Glomerular endothelial cell (primary cell): ENCODE results near the gene OR8D4. TPM values are rescaled to one million over a fixed set of nuclear protein-coding genes. Genes with fewer than 3 reads are reported as not detected.
"Not testable (repeated sequence)": the region's sequence is repeated elsewhere in the genome, so short reads cannot be mapped to it uniquely, and the experiment has no call there.

Source experiments
- DNase-seq: peaks from one replicate; pipeline ENCODE4 v3.0.0-alpha.2; 2011; ENCODE audit warnings: low read depth, low spot score; ENCODE audit errors: extremely low read depth
- total RNA-seq: library from RNA; depleted of rRNA; stranded (reverse); fragments of >200 nt; gene quantifications from 2 replicates; pipeline ENCODE4 v1.2.3, GENCODE V29; 2015

Gene OR8D4
- total RNA-seq, result not detected in 2 replicates

DNA sequence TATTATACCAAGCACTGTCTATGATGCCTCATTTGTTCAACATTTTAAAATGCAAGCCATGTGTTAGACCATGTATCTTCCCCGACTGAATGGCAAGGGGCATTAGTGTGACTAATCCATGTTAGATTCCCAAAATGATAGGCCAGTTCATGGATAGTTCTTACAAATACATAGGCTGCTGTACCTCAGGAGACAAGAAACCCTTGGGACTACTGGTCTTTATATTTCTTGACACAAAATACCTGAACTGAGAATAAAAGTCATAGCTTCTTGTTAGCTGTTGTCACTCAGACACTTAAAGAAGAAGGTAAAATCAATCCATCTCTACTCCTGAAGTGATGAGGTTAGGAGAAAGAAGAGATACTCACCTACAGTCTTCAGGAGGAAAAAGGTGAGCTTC lies at the start of gene OR8D4:
OR8D4 (plus strand) TSS at position 301 of the 400 bp plus-strand sequence. CDS start 4,265 bp downstream, outside the sequence.
- no peak for DNase-seq

DNA sequence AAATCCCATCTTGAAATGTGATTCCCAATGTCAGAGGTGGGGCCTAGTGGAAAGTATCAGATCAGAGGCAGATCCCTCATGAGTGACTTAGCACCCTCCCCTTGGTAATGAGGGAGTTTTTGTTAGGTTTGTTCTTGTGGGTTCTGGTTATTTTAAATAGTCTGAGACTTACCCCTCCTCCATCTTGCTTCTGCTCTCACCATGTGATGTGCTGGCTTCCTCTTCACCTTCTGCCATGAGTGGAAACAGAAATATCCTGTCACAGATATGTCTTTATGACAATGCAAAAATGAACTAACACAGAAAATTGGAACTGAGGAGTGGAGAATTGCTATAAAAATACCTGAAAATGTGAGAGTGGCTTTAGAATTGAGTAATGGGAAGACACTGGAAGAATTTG lies 49.6 kb upstream of the OR8D4 start:
- DNase-seq, result no peak

DNA sequence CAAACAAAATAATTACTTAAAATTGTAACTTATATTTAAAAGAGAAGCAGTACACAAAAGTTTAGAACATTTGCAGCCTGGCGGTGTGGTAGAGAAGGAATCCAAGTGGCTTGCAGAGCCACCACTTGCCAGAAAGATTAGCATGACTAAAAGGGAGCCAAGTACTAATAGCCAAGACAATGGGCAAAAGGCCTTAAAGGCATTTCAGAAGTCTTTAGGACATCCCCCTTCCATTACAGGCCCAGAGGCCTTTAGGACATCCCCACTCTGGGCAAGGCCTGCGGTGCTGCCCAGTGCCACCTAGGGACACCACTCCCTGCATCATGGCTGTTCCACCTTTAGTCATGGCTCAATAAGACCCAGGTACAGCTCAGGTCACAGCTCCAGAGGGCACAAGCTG lies 48.9 kb upstream of the OR8D4 start:
- DNase-seq, result no peak

DNA sequence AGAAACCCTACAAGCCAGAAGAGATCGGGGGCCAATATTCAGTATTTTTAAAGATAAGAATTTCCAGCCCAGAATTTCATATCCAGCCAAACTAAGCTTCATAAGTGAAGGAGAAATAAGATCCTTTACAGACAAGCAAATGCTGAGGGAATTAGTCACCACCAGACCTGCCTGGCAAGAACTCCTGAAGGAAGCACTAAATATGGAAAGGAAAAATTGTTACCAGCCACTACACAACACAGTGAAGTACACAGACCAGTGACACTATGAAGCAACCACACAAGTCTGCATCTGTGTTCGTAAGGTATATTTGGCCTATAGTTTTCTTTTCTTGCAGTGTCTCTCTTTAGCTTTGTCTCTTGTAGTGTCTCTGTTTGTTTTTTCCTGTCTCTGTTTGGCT lies 45.5 kb upstream of the OR8D4 start:
- no peak for DNase-seq

DNA sequence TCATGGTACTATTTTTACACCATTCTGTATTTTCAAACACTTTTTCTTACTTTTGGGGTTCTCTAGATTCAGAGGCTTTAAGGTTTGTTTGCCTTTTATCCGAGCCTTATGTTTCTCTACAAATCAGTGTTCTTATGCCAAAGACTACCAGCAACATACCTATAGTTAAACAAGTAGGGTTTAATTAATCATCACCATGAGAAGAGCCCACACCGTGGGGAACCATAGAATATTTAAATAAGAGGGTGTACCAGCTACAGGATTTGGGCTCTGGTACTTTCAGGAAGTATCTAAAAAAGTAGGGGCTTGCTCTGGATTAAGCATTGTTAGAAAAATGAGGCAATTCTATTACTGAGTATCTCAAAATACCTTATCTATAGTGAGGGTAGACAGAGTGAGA lies 42.2 kb upstream of the OR8D4 start:
- no peak for DNase-seq

DNA sequence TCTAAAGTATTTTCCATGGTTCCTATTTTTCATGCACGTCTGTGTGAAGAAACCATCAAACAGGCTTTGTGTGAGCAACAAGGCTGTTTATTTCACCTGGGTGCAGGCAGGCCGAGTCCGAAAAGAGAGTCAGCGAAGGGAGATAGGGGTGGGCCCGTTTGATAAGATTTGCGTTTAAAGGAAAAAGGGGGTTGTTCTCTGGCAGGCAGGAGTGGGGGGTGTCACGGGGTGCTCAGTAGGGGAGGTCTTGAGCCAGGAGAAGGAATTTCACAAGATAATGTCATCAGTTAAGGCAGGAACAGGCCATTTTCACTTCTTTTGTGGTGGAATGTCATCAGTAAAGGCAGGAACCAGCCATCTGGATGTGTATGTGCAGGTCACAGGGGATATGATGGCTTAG lies 36.7 kb upstream of the OR8D4 start:
- not testable (repeated sequence) for DNase-seq

DNA sequence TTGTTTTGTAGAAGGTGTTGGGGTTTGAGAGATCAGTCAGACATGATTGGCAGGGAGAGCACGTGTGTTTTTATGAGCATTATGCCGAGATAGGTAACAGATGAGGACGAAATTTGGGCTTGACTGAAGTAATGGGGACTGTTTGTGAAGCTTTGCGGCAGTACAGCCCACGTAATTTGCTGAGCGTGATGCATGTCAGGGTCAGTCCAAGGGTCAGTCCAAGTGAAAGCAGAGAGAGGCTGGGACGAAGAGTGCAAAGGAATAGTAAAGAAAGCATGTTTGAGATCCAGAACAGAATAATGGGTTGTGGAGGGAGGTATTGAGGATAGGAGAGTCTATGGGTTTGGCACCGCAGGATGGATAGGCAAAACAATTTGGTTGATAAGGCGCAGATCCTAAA lies 34.2 kb upstream of the OR8D4 start:
- DNase-seq, result not testable (repeated sequence)

DNA sequence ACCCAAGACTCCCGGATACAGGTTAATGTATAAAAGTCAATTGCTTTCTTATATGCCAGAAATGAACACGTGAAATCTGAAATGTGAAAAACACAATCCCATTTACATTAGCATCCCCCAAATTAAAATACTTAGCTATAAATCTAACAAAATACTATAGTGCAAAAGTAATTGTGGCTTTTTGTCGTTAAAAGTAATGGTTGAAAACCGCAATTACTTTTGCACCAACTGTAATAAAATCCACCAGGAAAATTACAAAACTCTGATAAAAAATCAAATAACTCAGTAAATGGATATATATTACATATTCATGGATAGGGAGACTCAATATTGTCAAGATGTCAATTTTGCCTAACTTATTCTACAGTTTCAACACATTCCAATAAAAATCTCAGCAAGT lies 21.1 kb upstream of the OR8D4 start:
- DNase-seq, result no peak

DNA sequence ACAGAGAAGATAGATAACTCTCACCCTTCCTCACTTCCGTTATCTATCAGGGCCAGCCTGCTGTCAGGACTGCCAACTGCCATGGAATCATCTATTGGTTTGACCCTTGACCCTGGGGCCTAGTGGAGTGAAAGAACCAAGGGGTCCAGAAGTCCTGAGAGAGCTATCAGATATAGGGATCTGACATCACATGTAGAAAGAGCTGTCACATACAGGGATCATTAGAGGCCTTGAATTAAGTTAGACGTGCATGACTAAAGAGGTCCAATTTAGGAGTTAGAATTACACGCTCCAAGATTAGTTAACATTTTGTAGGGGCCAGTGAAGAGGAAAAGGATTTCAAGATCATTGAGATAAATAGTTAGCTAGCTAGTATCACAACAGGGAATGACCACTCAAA lies 16.4 kb upstream of the OR8D4 start, which contains the start of gene TMEM225:
TMEM225 (minus strand) TSS at position 101 of the 400 bp plus-strand sequence. CDS start 245 bp downstream, outside the sequence.
- DNase-seq, result no peak

DNA sequence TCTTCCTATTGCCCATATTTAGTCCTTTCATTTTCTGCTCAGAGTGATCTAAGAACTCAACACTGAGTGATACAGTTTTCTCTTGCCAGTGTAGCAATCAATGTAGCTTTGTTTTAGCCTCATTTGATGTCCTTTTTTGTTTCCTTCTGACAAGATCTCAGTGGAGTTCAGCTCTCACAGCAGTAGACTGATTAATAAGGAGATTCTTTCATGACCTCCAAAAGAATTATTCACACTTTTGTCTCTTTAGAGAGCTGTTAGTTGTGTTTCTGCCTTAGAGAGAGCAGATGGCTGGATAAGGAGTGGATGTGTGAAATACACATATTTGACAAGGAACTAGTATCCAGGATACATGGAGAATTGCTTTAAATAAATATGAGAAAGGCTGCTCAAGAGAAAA lies 9.9 kb upstream of the OR8D4 start:
- no peak for DNase-seq

DNA sequence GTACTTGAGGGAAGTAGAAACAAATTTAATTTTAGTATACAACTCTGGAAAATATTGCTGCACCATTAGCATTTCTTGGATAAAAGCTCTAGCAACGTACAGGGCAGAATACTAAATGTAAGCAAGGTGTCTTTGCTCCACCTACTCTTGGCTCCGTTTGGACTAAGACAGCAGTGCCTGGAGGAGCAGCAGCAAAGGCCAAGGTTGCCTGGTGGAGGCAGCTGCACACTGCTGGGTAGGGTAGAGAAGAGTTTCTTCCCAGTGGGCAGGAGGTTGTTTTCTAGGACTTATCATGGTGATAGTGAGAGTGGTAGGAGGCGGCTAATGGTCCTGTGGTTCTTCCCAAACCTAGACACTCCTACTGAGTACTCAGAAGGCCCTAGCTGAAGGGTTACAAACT lies 2.2 kb upstream of the OR8D4 start:
- DNase-seq, result no peak

DNA sequence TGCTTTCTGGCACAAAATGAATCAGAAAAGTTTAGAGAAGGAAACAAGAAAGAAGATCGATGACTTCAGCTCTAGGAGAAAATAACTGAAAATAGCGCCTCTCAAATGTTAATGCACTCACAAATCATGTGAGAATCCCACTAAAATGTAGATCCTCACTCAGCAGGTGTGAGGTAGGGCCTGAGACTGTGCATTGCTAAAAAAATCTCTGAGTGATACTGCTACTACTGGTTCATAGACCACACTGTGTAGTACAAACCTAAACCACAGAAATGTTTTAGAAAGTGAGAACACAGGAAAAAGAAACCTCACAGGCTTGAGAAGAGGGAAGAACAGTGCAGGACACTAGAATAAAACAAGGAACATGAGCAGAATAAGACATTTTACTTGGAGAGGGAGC lies 2.0 kb downstream of the OR8D4 start:
- DNase-seq, result no peak

DNA sequence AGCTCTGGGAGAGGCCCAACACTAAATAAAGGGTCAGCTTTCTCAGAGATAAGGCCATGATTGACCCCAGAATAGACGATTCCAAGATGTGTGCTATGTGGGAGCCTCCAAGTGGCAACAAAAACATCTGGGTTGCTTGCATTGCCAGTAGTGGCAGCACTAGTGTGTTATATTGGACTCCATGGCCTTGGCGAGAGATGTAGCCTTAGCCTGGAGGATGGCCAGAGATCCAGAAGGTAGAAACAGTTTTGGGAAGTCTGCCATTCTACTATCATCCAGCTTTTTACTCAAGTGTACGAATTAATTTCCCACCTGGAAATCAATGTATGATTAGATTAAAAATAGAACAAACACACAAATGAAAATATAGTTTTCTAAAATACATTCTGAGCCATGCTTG lies 3.0 kb downstream of the OR8D4 start:
- no peak for DNase-seq

DNA sequence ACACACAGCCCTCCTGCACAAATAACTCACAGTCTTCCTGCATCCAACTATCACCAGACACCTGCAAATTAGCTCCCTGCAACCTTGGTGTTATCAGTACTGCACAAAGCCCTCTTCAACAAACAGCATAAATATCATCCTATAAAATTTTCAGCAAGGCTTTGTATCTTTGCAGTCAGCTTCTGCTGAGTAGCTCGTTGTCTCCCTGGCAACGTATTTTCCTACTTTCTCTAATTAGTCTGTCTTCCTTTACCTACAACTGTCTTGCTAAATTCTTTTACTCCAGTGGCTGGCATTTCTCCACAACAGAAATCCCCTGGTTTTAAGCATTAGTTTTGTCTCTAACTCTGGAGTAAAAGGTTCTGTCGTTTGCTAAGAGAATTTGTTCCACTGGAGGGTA lies 3.9 kb downstream of the OR8D4 start:
- DNase-seq, result no peak

DNA sequence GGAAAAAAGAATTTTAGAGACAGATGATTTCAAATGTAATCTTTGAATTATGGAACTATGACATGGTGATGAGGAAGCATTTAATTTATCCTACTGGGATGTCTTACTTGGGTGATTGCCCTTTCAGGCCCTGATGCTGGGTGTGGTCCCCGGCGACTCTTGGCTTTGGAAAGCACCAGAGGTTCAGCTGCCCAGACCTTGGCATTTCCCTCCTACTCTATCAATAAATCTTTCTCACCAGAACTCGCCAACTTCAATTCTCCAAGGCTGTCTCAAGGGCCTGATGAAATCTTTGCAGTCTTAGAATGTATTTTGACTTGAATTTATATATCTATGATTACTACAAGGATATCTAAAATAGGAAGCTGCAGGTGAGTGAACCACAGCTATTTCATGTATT lies 19.0 kb downstream of the OR8D4 start:
- DNase-seq, result no peak

DNA sequence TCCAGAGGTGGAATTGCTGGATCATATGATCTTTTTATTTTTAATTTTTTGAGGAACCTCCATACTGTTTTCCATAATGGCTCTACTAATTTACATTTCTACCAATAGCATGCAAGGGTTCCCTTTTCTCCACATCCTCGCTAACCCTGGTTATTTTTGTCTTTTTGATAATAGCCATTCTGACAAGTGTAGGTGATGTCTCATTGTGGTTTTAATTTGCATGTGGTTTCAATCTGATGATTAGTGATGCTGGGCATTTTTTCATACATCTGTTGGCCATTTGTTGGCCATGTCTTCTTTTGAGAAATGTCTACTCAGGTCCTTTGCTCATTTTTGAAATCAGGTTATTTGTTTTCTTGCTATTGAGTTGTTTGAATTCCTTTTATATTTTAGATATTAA lies 22.1 kb downstream of the OR8D4 start:
- no peak for DNase-seq

DNA sequence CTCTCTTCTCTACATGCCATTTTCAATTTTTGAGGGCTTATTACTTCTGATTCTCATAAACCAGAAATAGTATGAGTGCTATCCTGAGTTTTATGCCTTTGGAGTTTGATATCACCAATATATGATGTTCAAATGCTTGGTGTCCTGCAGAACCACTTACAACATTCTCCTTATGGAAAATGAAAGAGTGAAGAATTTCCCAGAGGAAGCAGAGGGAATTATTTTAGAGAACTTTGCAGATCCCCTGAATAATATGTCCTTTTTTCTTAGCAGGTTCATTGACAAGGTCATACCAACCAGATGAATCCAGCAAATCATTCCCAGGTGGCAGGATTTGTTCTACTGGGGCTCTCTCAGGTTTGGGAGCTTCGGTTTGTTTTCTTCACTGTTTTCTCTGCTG lies 37.4 kb downstream of the OR8D4 start, which contains the start of gene OR4D5:
OR4D5 (plus strand) TSS at position 301 of the 400 bp plus-strand sequence; CDS start at position 301, 0 bp downstream.
- no peak for DNase-seq

DNA sequence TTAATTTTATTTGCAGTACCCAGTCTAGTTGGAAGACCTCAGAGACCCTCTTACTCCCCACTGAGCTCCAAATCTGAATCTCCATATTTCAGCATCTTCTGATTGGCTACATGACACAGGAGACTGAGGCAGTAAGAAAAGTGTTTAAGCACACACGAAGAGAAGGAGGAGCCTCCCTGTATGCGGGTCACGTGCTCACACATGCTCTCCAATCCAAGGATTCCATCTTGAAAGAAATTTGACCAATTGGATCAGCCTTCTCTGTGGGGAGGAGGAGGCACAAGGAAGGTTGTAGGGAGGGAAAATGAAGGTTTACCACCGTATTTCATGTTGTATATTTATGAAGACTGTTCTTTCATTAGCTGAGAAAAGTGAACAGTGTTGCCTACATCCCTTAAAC lies 40.4 kb downstream of the OR8D4 start:
- no peak for DNase-seq

DNA sequence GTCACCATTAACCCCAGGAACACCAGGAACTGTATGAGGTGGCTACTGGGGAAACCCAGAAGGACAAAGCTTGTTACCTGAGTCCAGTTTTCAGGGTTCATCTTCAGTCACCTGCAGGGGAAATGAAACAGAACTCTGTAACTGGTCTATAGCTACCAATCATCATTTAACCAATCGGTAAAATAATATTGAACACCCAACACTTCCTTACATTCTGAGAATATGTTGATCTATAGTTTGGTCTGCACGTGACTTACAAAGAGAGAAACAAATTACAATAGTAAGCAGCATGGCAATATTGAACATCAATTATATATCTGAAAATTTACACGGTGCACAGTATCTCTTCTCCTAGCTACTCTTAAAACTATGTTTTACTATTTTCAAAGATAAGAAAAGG lies 41.8 kb downstream of the OR8D4 start, which contains the start of gene OR6T1:
OR6T1 (minus strand) TSS at position 101 of the 400 bp plus-strand sequence; CDS start at position 101, 0 bp downstream.
- no peak for DNase-seq

DNA sequence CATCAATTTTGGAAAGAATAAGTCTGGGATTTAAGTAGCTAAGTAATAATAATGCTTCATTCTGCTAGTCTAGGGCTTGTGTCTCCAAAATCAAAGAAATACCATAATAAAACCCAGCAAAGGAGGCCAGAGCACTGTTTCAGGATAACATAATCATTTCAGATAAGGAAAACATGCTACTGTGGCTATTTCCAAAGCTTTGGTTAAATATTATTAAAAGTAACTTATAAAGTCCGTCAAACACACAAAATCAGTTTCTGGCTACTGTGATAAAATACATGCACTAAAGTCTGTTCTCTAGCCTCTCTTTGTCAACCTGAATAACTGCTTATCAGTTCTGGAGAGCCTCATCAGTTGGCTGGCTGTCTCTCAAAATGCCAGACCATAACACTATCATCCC lies 43.2 kb downstream of the OR8D4 start:
- DNase-seq, result no peak

DNA sequence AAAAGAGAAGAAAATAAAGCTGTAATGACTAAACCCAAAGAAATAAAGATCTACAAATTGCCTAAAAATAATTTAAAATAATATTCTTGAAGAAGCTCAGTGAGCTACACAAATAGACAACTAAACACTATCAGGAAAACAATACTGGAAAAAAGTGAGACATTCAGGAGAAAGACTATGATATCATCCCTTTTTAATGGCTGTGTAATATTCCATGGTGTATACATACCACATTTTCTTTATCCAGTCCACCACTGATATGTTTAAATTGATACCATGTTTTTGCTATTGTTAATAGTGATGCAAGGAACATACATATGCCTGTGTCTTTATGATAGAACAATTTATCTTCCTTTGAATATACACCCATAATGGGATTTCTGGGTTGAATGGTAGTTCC lies 54.8 kb downstream of the OR8D4 start:
- no peak for DNase-seq
